HFFc6 (cell line): ENCODE results near the gene PTCHD1. TPM values are rescaled to one million over a fixed set of nuclear protein-coding genes. Genes with fewer than 3 reads are reported as not detected.

Experiments
- DNase-seq: peaks from one replicate; pipeline ENCODE4 v3.0.0-alpha.2; 2018
- H3K27ac Mint-ChIP-seq: 2 replicates; pipeline ENCODE4 v1.8.0; 2020; ENCODE audit warnings: mild to moderate bottlenecking, mixed read lengths
- H3K27me3 Mint-ChIP-seq: 2 replicates; pipeline ENCODE4 v1.8.0; 2021; ENCODE audit warnings: mild to moderate bottlenecking, moderate library complexity, mixed read lengths; ENCODE audit not compliant: insufficient read depth
- H3K36me3 Mint-ChIP-seq: 2 replicates; pipeline ENCODE4 v1.8.0; 2021; ENCODE audit warnings: low read depth, mixed read lengths
- H3K4me1 Mint-ChIP-seq: 2 replicates; pipeline ENCODE4 v1.8.0; 2020; ENCODE audit warnings: low read depth, mixed read lengths
- H3K4me3 Mint-ChIP-seq: 2 replicates; pipeline ENCODE4 v1.8.0; 2020; ENCODE audit warnings: mild to moderate bottlenecking, moderate library complexity, mixed read lengths
- H3K9me3 Mint-ChIP-seq: 2 replicates; pipeline ENCODE4 v1.8.0; 2020; ENCODE audit warnings: mild to moderate bottlenecking, mixed read lengths
- CTCF ChIP-seq: fragments of 200-600 bp; sonication (generic); IDR thresholded peaks from 2 replicates; pipeline ENCODE4 v1.5.0; 2021; ENCODE audit warnings: antibody characterized with exemption, mild to moderate bottlenecking
- long read RNA-seq: library from polyadenylated mRNA; unstranded; transcript quantifications from one replicate; pipeline ENCODE4 v2.0.0, GENCODE V29; 2019
- total RNA-seq, 6 experiments: library from RNA; stranded (reverse); fragmentation: NEBNext Ultra II Directional; extraction: Animal tissue kit (Norgen Biotek cat#: 25700); gene quantifications; 2 replicates in 1 of 6; 3 replicates in 5 of 6; pipeline ENCODE4 v1.2.3, GENCODE V29; 2021

PTCHD1 gene
- total RNA-seq, result not detected
- long read RNA-seq, result 0 reads

GRCh38 chrX:23334848-23335599 is at the start of gene PTCHD1:
Gene PTCHD1, plus strand, starts transcription at chrX:23334849. Its CDS starts 27 bp downstream, at chrX:23334876.
- no peak within 1 kb of the TSS for H3K27ac Mint-ChIP-seq
- H3K36me3 Mint-ChIP-seq, result no peaks in the 10 kb centered on the region
- no peaks in the 10 kb centered on the region for H3K9me3 Mint-ChIP-seq
- no peak for DNase-seq
- H3K27me3 Mint-ChIP-seq, result peaks cover 14% of the 10 kb centered on the region
- H3K4me3 Mint-ChIP-seq, result peak within 1 kb of the TSS; percentile 24; the same call in 1 of the 2 replicates
- no peak for TF ChIP-seq CTCF
- no peaks in the 10 kb centered on the region; the same call in 1 of the 2 replicates for H3K4me1 Mint-ChIP-seq

DNA sequence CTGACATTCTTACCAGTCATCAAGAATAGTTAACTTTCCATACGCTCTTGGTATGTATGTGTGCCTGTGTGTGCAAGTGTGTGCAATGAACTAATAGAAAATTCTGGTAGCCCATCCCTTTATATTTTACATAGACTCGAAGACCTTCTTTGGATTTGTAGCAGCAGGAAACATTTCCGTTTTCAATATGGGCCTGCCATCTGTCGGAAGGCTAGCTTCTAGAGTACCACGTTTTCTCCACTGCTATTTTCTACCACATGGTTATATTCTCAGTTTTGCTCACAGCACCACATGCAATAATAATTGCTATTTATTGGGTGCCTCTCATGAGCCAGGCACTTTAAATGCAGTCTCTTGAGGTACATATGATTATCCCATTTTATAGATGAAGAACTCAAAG is 47.9 kb upstream of the PTCHD1 start:
- Mint-ChIP-seq H3K27ac (no peak overlapping the region), H3K4me1 (no peaks in the 10 kb centered on the region), H3K4me3 (no peak overlapping the region), H3K36me3 (no peaks in the 10 kb centered on the region), H3K27me3 (no peaks in the 10 kb centered on the region), H3K9me3 (no peaks in the 10 kb centered on the region)
- TF ChIP-seq CTCF, result no peak
- no peak for DNase-seq

DNA sequence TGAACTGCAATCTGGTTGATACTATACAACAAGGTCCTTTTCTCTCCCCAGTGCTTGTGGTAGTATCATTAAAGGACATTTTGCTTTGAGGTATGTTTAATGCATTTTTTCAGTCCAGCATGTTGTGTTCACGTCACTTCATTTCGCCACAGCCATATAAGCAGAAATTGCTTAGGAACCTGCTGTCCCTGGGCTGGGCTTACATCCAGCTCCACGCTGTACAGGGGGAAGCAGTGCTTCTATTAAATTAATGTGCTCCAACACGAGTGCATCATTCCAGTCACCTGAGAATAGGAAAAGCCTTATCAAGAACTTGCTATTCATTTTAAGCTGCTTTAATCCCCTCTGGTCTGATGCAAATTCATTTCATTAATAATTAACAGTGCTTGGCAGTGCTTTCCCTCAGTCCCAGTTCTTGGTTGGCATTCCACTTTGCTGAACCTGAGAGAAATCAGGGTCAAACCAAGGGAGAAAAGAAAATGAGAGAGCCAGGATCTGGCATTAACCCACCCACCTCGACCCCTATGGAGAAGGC is 47.4 kb upstream of the PTCHD1 start:
- Mint-ChIP-seq H3K4me3 (no peak overlapping the region), H3K27me3 (no peaks in the 10 kb centered on the region)
- no peak for TF ChIP-seq CTCF

GRCh38 chrX:23292354-23292987 is 42.2 kb upstream of the PTCHD1 start:
- Mint-ChIP-seq H3K4me3 (no peak overlapping the region), H3K36me3 (no peaks in the 10 kb centered on the region), H3K4me1 (no peaks in the 10 kb centered on the region), H3K27me3 (0 out of 2 replicates have a peak, but pooled peaks cover 3% of the 10 kb centered on the region), H3K27ac (no peak overlapping the region), H3K9me3 (no peaks in the 10 kb centered on the region)
- no peak for TF ChIP-seq CTCF
- no peak for DNase-seq

More for the DNA sequence above, 47.4 kb upstream of the PTCHD1 start:
- H3K4me1 Mint-ChIP-seq, result no peaks in the 10 kb centered on the region
- H3K36me3 Mint-ChIP-seq, result no peaks in the 10 kb centered on the region
- H3K9me3 Mint-ChIP-seq, result no peaks in the 10 kb centered on the region
- no peak for DNase-seq
- H3K27ac Mint-ChIP-seq, result no peak overlapping the region

DNA sequence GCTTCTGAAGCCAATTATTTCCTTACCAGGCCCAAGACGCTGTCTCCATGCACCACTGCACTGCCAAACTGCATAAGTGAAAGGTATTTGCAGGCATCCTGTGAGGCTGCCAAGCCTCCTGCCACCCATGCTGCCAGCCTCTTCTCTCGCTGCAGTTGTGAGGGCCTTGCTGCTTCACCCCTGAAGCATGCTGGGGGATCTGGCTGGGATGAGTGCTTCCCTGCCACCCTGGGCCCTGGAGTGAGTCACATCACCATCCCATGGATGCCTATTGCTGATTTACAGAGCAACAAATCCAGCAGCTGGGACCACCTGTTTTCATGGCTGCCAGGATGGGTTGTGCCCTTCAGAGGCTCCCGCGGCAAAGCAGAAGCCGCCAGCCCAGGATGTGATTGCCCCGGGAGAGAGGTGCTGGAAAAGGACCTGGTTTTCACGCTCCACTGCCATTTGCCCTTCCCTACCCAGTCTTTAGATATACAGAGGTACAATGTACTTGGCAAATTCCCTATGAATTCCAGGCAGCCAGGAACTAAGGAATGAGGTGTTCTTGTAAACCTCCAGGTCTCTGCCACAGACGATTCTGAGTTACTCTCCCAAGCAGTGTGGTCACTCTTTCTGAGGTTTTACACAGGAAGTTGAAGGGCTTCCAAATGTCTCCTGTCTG is 41.5 kb upstream of the PTCHD1 start:
- H3K36me3 Mint-ChIP-seq, result no peaks in the 10 kb centered on the region
- H3K27me3 Mint-ChIP-seq, result peaks cover 7% of the 10 kb centered on the region; the same call in 1 of the 2 replicates
- no peak overlapping the region for H3K27ac Mint-ChIP-seq
- no peaks in the 10 kb centered on the region for H3K9me3 Mint-ChIP-seq
- no peaks in the 10 kb centered on the region for H3K4me1 Mint-ChIP-seq
- no peak for DNase-seq
- no peak for TF ChIP-seq CTCF
- no peak overlapping the region for H3K4me3 Mint-ChIP-seq
